Fibroblast of skin of left biceps (primary cell): ENCODE measurements around the gene WDR59.
"Not testable (repeated sequence)": the region's sequence is repeated elsewhere in the genome, so short reads cannot be mapped to it uniquely, and the experiment has no call there.

Experiments
- DNase-seq, 2 experiments: peaks; one replicate each; pipeline ENCODE4 v3.0.0-alpha.2; 2013; ENCODE audit warnings: low read depth in 2 of 2

The WDR59 gene

GRCh38 chr16:74865922-74866598 is 118.9 kb downstream of the WDR59 start:
- no peak for DNase-seq

GRCh38 chr16:74862743-74863244 is 122.1 kb downstream of the WDR59 start:
- DNase-seq = no peak

DNA sequence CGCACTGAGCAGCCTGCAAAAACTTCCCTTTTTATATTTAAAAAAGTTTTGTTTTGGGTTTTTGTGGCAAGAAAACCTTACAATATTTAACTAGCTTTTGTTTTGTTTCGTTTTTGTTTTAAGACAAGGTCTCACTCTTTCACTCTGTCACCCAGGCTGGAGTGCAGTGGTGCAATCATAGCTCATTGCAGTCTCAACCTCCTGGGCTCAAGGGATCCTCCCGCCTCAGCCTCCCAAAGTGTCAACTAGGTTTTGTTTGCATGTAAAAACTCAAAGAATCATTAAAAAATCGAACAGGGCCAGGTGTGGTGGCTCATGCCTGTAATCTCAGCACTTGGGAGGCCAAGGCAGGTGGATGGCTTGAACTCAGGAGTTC is 132.4 kb downstream of the WDR59 start:
- no peak for DNase-seq

DNA sequence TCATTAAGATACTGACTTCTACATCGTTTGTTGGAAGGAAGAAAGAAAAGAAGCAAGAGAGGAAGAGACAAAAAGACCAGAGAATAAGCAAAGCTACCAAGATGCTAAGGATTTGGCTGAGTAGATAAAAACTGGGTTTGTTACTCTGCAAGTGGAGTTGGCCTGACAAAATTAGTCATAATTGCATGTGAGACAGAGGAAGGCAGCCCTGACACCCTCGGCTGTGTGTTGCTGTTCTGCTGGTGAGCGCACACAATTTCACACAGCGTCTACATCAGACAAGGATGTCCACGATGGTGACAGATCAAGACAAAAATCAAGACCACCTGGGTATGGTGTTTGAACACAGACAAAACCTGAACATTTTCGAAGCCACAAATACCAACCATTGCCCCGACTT is 134.9 kb downstream of the WDR59 start:
- no peak for DNase-seq

GRCh38 chr16:74847202-74847601 is 137.7 kb downstream of the WDR59 start:
- DNase-seq = no peak

DNA sequence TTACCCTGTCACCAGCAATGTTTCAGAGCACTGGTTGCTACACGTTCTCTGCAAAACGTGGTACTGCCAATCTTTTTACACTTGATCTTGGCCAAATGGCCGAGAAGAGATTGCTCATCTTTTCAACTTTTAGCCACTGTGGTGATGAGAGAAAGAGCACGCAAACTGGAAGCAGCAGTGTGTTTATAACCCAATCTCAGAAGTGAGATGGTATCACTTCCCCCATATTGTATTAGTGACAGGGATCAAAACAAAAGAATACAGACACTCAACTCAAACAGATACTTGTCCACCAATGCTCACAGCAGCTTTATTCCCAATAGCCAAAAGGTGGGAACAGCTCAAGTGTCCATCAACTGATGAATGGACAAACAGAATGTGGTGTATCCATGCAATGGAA is 138.2 kb downstream of the WDR59 start:
- DNase-seq = no peak

- no peak for DNase-seq
Measured at GRCh38 chr16:74844041-74844980, 140.6 kb downstream of the WDR59 start.

DNA sequence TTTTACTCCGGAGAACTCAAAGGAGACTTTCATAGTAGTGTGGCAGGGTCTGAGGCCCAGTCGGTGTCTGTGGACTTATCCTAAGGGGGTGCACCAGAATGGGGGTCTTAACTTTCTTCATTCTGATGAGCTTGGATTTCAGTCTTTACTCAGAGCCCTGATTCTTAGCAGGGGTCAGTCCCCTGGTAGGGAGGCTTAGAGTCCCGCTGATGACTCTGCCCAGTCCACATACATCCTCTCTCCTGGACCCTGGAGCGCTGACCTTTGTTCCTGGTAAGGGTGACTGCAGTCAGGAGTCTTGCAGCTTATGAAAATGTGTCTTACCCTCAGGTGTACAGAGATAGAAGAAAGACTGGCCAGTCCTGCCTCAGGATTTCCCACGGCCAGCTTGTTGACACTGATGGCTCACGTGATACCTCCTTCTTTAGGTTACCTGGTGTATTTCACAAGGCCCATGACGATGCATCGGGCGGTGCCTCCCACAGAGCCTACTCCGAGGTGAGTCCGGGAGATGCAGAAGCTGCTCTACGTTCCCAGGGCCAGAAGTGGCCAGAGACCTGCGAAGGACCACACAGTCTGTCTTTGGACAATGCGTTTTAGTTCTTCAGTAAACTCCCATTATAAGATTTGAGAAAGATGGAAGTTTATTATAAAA is 141.4 kb downstream of the WDR59 start:
- not testable (repeated sequence) for DNase-seq

GRCh38 chr16:74842413-74842812 is 142.5 kb downstream of the WDR59 start:
- no peak for DNase-seq

- no peak for DNase-seq
Measured at GRCh38 chr16:74841904-74842303, 143.0 kb downstream of the WDR59 start.

DNA sequence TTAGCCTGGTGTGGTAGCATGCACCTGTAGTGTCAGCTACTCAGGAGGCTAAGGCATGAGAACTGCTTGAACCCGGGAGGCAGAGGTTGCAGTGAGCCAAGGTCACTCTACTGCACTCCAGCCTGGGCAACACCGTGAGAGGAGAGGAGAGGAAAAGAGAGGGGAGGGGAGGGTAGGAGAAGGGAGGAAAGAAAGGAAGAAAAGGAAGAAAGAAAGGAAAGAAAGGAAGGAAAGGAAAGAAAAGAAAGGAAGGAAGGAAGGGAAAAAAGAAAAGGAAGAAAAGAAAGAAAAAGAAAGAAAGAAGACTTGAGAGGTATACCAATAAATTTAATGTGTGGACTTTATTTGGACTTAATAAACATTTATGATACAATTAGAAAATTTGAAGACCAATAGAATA is 143.5 kb downstream of the WDR59 start:
- DNase-seq = no peak

DNA sequence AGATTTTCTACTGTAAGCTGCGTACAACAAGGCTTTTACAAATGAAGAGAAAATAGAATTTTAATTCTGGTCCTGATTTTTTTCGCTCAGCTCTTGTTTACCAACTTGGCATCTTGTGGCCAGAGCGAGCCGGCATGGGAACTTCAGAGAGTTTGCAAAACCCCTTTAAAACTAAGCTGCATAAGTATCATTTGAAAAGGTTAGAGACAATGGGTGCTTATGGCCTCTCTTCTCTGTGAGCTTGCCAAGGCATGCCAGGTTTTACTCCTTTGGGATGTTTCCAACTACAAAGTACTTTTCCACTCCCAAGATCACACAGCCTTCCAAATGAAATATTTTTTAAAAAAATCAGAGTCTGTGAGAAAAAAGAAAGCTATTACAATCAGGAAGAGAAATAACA is 147.9 kb downstream of the WDR59 start:
- no peak for DNase-seq

DNA sequence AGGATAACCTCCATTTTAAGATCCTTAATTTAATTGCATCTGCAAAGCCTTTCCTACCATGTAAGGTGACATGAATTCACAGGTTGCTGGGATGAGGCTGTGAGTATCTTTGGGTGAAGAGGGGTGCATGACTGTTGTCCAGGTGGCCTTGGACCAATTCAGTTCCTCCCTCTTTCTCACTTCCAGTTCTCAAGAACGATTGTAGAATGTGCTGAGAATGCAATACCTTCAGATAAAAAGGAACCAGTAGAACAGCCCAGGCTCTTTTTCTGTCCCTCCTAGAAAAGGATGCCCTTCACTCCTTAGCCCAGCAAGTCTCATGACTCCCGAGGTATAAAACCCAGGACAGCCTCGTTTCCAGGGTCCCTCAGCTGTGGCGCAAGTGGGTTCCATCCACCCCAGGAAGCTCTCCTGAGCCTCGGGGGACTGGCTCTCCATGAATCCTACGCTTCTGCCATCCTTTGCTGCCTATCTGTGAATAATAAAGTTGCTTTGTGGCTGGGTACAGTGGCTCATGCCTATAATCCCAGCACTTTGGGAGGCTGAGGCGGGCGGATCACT is 148.7 kb downstream of the WDR59 start:
- DNase-seq = no peak

DNA sequence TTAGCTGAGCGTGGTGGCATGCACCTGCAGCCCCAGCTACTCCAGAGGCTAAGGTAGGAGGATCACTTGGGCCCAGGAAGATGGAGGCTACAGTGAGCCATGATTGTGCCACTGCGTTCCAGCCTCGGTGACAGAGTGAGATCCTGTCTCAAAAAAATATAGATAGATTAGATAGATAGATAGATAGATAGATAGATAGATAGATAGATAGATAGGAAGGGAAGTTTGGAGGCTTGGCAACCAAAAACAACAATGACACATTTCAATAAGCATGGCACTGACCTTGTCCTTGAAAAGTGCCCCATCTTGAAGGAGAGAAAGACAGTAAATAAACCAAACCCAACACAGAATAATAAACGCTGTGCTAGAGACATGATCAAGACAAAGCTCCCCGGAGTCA is 152.7 kb downstream of the WDR59 start:
- no peak for DNase-seq

- DNase-seq = no peak
Measured at GRCh38 chr16:74831467-74831866, 153.5 kb downstream of the WDR59 start.

GRCh38 chr16:74830648-74831047 is 154.3 kb downstream of the WDR59 start:
- no peak for DNase-seq

GRCh38 chr16:74829637-74830036 is 155.3 kb downstream of the WDR59 start:
- DNase-seq = no peak

- DNase-seq = no peak
Measured at GRCh38 chr16:74825941-74826340, 159.0 kb downstream of the WDR59 start.

- no peak for DNase-seq
Measured at GRCh38 chr16:74825016-74825415, 159.9 kb downstream of the WDR59 start.
